ENCODE measurements around the gene SPAG4.
A peak's percentile ranks its signal among the peaks of the same experiment; 100 is the strongest.

SPAG4 gene, protein sequence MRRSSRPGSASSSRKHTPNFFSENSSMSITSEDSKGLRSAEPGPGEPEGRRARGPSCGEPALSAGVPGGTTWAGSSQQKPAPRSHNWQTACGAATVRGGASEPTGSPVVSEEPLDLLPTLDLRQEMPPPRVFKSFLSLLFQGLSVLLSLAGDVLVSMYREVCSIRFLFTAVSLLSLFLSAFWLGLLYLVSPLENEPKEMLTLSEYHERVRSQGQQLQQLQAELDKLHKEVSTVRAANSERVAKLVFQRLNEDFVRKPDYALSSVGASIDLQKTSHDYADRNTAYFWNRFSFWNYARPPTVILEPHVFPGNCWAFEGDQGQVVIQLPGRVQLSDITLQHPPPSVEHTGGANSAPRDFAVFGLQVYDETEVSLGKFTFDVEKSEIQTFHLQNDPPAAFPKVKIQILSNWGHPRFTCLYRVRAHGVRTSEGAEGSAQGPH

DNA sequence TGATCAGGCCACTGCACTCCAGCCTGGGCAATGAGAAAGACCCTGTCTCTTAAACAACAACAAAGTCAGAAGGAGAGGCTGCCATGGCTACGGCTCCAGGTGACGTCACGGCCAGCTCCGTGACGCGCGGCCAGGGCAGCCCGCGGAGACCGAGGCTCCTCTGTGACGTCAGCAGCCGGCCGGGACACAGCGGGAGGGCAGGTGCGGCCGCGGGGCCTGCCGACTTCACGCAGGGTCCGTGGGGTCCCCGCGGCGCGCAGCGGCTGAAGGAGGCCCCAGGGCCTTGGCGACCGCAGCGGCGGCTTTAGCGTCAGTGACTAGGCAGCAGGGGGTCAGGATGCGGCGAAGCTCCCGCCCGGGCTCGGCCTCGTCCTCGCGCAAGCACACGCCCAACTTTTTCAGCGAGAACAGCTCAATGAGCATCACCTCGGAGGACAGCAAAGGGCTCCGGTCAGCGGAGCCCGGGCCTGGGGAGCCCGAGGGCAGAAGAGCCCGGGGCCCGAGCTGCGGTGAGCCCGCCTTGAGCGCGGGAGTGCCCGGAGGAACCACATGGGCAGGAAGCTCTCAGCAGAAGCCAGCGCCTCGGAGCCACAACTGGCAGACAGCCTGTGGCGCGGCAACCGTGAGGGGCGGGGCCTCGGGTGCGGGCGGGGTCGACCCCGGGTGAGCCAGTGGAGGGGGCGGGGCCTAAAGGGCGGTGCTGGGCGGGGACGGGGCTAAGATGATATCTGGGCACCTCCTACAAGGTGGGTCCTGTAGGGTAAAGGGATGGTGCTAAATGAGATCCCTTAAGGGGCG lies at the start of gene SPAG4:
TSS of gene SPAG4 (plus strand) at position 163 of the 798 bp plus-strand sequence. CDS start at position 338, 175 bp downstream.
- TF ChIP-seq, protein P1, sequence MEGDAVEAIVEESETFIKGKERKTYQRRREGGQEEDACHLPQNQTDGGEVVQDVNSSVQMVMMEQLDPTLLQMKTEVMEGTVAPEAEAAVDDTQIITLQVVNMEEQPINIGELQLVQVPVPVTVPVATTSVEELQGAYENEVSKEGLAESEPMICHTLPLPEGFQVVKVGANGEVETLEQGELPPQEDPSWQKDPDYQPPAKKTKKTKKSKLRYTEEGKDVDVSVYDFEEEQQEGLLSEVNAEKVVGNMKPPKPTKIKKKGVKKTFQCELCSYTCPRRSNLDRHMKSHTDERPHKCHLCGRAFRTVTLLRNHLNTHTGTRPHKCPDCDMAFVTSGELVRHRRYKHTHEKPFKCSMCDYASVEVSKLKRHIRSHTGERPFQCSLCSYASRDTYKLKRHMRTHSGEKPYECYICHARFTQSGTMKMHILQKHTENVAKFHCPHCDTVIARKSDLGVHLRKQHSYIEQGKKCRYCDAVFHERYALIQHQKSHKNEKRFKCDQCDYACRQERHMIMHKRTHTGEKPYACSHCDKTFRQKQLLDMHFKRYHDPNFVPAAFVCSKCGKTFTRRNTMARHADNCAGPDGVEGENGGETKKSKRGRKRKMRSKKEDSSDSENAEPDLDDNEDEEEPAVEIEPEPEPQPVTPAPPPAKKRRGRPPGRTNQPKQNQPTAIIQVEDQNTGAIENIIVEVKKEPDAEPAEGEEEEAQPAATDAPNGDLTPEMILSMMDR (IDR thresholded peaks at IDR 0.05): no peak
- Histone ChIP-seq H3K4me2 (ENCODE audit: low read length) (peak within 1 kb of the TSS; percentile 81), H3K27ac (peak within 1 kb of the TSS; percentile 85), H3K79me2 (no peaks in the 10 kb centered on the region), H3K36me3 (ENCODE audit: control insufficient read depth, insufficient read depth, low read length) (no peaks in the 10 kb centered on the region), H3K4me3 (ENCODE audit: low read depth, low read length) (peak within 1 kb of the TSS; percentile 57), H3K9me3 (ENCODE audit: control insufficient read depth, low read length) (no peaks in the 10 kb centered on the region), H3K4me1 (peaks cover 4% of the 10 kb centered on the region), H3K27me3 (ENCODE audit: control insufficient read depth, insufficient read depth, low read length) (no peaks in the 10 kb centered on the region), H2AFZ (peak within 1 kb of the TSS; percentile 99), H3K9ac (no peak within 1 kb of the TSS)

DNA sequence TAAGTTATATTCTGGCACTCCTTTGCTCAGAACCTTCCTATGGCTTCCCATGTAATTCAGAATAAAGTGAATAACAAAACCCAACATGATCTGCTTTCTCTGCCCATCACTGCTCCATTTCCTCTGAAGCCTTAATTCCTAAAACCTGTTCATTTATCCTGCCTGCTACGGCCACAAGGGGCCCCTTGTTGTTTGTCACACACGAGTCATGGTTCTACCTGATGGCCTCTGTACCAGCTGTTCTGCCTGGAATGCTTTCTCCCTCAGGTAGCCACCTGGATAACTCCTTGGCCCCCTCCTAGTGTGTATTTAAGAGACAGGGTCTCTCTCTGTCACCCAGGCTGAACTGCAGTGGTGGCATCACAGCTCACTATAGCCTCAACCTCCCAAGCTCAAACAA lies 47.0 kb upstream of the SPAG4 start:
- H3K9me3 ChIP-seq (ENCODE audit: control insufficient read depth, low read length): no peaks in the 10 kb centered on the region
- no peaks in the 10 kb centered on the region for H3K27me3 ChIP-seq (ENCODE audit: control insufficient read depth, insufficient read depth, low read length)
- H3K9ac ChIP-seq: no peak overlapping the region
- TF ChIP-seq, protein P1 (IDR thresholded peaks at IDR 0.05): no peak
- no peak overlapping the region for H3K4me3 ChIP-seq (ENCODE audit: low read depth, low read length)
- no peak overlapping the region for H3K27ac ChIP-seq
- no peaks in the 10 kb centered on the region for H3K36me3 ChIP-seq (ENCODE audit: control insufficient read depth, insufficient read depth, low read length)
- no peaks in the 10 kb centered on the region for H3K79me2 ChIP-seq
- no peak overlapping the region for H2AFZ ChIP-seq
- no peaks in the 10 kb centered on the region for H3K4me1 ChIP-seq
- H3K4me2 ChIP-seq (ENCODE audit: low read length): no peak overlapping the region

DNA sequence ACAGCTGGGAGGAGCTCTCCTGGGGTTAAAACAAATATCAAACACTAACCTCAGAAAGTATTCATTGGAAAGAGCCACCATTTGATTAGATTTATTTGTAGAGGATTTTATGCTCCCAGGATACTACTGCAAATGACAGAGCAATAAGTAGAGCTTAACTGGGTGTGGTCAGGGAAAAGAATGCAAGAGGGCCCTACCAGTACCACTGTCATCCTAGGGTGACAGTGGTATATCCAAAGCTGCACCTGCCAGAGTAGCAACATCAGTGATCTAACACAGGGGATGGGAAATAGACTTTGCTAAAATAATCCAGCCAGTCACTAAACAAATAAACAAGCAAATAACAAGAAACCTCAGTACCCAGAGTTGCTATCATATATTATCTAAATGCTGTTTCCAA lies 44.1 kb upstream of the SPAG4 start:
- H2AFZ ChIP-seq: no peak overlapping the region
- H3K27me3 ChIP-seq (ENCODE audit: control insufficient read depth, insufficient read depth, low read length): no peaks in the 10 kb centered on the region
- no peak overlapping the region for H3K9ac ChIP-seq
- H3K79me2 ChIP-seq: no peaks in the 10 kb centered on the region
- H3K27ac ChIP-seq: no peak overlapping the region
- H3K4me2 ChIP-seq (ENCODE audit: low read length): no peak overlapping the region
- no peaks in the 10 kb centered on the region for H3K9me3 ChIP-seq (ENCODE audit: control insufficient read depth, low read length)
- no peaks in the 10 kb centered on the region for H3K36me3 ChIP-seq (ENCODE audit: control insufficient read depth, insufficient read depth, low read length)
- H3K4me3 ChIP-seq (ENCODE audit: low read depth, low read length): no peak overlapping the region
- H3K4me1 ChIP-seq: no peaks in the 10 kb centered on the region
- TF ChIP-seq, protein P1 (IDR thresholded peaks at IDR 0.05): no peak

DNA sequence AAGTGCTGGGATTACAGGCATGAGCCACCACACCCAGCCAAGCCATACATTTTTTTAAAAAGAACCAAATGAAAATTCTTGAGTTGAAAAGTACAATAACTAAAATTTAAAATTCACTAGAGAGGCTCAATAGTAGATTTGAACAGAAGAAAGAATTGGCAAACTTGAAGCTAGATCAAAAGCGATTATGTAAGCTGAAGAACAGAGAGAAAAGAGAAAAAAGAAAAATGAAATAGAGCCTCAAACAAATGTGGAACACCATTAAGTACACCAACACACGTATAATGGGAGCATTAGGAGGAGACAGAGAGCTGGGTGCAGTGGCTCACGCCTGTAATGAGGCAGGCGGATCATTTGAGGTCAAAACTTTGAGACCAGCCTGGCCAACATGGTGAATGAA lies 42.8 kb upstream of the SPAG4 start:
- no peaks in the 10 kb centered on the region for H3K36me3 ChIP-seq (ENCODE audit: control insufficient read depth, insufficient read depth, low read length)
- H2AFZ ChIP-seq: no peak overlapping the region
- no peaks in the 10 kb centered on the region for H3K9me3 ChIP-seq (ENCODE audit: control insufficient read depth, low read length)
- no peak overlapping the region for H3K27ac ChIP-seq
- TF ChIP-seq, protein P1 (IDR thresholded peaks at IDR 0.05): no peak
- no peak overlapping the region for H3K4me2 ChIP-seq (ENCODE audit: low read length)
- H3K27me3 ChIP-seq (ENCODE audit: control insufficient read depth, insufficient read depth, low read length): no peaks in the 10 kb centered on the region
- no peak overlapping the region for H3K4me3 ChIP-seq (ENCODE audit: low read depth, low read length)
- H3K9ac ChIP-seq: no peak overlapping the region
- H3K4me1 ChIP-seq: no peaks in the 10 kb centered on the region
- no peaks in the 10 kb centered on the region for H3K79me2 ChIP-seq
